AG10803 (cell line): ENCODE data around the gene CNIH3.

Source experiments
- DNase-seq: peaks from one replicate; pipeline ENCODE4 v3.0.0; 2010; ENCODE audit warnings: low read depth
- H3K4me3 ChIP-seq: 2 replicates; pipeline ENCODE4 v1.5.1; 2011; ENCODE audit warnings: mild to moderate bottlenecking, low read length, control low read depth
- TF ChIP-seq, protein P1 (sequence below): conservative IDR thresholded peaks from 2 replicates; pipeline ENCODE4 v1.5.1; 2011; ENCODE audit warnings: mild to moderate bottlenecking, low read length, control low read depth, inconsistent platforms

CNIH3 gene

DNA sequence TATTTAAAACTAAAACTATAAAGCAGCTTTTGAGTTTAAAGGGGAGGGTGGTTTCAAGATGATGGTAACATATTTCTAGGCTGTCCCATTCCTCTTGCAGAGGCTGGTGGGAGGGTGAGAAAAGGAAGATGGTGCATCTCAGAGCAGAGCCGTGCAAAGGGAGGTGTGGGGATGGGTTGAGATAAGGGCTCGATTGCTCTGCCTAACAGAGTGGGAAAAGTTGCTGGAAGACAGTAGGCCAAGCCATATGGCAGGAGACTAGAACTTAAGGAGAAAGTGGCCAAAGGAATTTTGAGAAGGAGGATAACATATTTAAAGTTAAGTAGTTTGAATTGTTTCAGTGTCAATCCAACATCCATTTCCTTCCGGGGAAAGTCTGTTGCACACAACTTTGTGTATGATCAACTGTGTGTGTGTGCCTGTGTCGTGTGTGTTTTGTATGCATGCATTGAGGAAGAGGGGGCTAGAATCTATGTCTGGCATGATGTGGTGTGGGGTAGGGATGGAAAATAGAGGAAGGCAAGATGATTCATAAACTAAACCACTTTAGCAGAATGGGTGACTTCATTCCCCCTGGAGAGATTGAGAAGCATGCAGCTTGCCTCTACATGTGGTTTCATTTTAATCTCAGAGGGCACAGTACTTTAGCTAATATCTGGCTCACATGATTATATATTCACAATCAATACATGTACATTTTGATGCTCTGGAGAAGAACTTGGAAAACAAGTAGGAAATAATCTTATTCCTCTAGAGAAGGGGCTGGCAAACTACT lies 168.3 kb downstream of the CNIH3 start:
- peak; percentile 72 for DNase-seq
- TF ChIP-seq, protein P1, sequence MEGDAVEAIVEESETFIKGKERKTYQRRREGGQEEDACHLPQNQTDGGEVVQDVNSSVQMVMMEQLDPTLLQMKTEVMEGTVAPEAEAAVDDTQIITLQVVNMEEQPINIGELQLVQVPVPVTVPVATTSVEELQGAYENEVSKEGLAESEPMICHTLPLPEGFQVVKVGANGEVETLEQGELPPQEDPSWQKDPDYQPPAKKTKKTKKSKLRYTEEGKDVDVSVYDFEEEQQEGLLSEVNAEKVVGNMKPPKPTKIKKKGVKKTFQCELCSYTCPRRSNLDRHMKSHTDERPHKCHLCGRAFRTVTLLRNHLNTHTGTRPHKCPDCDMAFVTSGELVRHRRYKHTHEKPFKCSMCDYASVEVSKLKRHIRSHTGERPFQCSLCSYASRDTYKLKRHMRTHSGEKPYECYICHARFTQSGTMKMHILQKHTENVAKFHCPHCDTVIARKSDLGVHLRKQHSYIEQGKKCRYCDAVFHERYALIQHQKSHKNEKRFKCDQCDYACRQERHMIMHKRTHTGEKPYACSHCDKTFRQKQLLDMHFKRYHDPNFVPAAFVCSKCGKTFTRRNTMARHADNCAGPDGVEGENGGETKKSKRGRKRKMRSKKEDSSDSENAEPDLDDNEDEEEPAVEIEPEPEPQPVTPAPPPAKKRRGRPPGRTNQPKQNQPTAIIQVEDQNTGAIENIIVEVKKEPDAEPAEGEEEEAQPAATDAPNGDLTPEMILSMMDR = no peak
- H3K4me3 ChIP-seq = no peak overlapping the region

DNA sequence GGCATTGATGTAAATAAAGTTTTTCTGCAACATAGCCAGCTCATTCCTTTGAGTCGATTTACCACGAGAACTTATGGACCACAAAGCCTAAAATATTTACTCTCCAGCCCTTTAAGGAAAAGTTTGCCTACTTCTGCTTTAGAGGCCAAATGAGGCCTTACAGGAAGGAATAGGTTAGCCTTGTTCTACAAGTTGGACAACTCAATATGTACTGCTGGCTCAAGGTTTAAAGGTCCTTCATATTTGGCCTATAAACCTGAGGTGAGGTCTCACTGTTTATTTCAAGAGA lies 168.9 kb downstream of the CNIH3 start:
- no peak overlapping the region for H3K4me3 ChIP-seq
- TF ChIP-seq, protein P1 = 0 out of 2 replicates have a peak, but pooled peaks have one; percentile 2
- peak; percentile 64 for DNase-seq

DNA sequence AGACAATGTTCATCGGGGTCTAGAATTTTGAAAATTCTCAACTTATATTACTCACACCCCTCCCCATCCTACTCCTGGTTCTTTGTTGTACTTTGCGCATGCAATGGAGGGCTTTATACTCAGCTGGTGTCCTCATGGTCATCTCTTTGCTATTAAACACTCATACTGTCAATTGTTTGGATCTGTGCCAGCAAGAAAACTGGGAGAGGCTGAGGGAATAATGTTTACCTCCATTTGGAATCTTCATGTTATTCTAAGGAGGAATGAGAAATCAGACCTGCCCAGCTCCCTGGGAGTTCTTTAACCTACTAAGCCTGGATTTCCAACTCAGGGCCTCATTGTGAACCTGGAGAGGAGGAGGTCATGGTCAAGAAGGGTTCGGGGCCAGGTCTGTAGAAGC lies 169.5 kb downstream of the CNIH3 start:
- no peak overlapping the region for H3K4me3 ChIP-seq
- TF ChIP-seq, protein P1 = no peak
- no peak for DNase-seq

DNA sequence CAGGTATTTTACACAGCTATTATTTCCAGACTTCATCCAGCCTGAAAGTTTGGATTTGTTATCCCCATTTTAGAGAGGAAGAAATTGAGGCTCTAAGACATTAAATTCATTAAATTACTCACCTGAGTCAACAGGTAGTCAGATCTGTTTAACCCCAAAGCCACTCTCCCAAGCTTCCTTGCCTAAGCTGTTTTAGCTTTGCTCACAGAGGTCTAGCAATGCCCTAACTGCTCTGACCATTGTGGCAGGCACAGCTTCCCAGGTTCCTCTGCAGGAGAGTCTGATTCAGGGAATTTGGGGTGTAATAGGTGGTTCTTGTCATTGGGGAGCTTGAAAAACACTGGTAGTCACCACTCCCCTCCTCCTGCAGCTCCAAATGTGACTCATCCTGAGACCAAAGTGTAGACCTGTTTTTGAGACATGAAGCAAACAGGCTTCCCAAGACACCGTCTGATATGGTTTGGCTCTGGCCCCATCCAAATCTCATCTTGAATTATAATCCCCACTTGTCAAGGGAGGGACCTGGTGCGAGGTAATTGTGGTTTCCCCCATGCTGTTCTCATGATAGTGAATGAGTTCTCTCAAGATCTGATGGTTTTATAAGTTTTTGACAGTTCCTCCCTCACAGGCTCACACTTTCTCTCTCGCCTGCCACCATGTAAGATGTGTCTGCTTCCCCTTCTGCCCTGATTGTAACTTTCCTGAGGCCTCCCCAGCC lies 170.6 kb downstream of the CNIH3 start:
- H3K4me3 ChIP-seq = no peak overlapping the region
- peak; percentile 21 for DNase-seq
- TF ChIP-seq, protein P1 = no peak

DNA sequence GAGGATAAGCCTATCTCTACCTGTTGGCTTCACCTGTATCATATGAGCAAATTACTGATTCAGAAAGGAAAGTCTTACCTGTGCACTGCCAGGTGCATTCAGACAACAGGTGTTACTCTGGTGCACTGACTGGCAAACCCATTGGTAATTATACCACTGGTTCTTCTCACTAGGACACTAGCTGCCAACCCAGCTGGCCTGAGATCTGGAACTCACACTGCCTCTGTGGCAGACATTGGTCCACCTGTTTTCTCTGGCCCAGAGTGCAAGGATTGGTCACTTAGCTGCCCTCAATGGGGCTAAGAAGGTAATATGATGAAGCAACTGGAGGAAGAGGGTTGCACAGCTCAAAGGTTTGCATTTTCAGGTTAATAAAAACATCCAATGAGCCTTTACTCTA lies 173.2 kb downstream of the CNIH3 start:
- H3K4me3 ChIP-seq = no peak overlapping the region
- TF ChIP-seq, protein P1 = no peak
- no peak for DNase-seq
